GM19238 (cell line): ENCODE data around the gene DCTPP1.
A peak's percentile ranks its signal among the peaks of the same experiment; 100 is the strongest.

Experiments used
- DNase-seq: peaks from one replicate; pipeline ENCODE4 v3.0.0; 2011; ENCODE audit warnings: low spot score; ENCODE audit not compliant: insufficient read length

The DCTPP1 gene

GRCh38 chr16:30382111-30382881 lies 47.5 kb downstream of the DCTPP1 start, which contains the start of gene SEPTIN1:
SEPTIN1 (minus strand) TSS chr16:30382561; CDS start chr16:30382542, 19 bp downstream.
- DNase-seq: peak; percentile 75

GRCh38 chr16:30381291-30382041 lies 48.4 kb downstream of the DCTPP1 start:
- no peak for DNase-seq

- DNase-seq: no peak
Measured at GRCh38 chr16:30380803-30381208, 49.0 kb downstream of the DCTPP1 start.

- no peak for DNase-seq
Measured at GRCh38 chr16:30380072-30380802, 49.6 kb downstream of the DCTPP1 start.

GRCh38 chr16:30379158-30379783 lies 50.6 kb downstream of the DCTPP1 start:
- no peak for DNase-seq

GRCh38 chr16:30378236-30379157 lies 51.3 kb downstream of the DCTPP1 start:
- peak; percentile 95 for DNase-seq

GRCh38 chr16:30377812-30378235 lies 52.0 kb downstream of the DCTPP1 start:
- DNase-seq: peak; percentile 70

GRCh38 chr16:30377050-30377811 lies 52.6 kb downstream of the DCTPP1 start:
- no peak for DNase-seq

GRCh38 chr16:30376461-30376902 lies 53.3 kb downstream of the DCTPP1 start:
- no peak for DNase-seq

- no peak for DNase-seq
Measured at GRCh38 chr16:30375864-30376263, 54.0 kb downstream of the DCTPP1 start.

GRCh38 chr16:30374538-30374937 lies 55.3 kb downstream of the DCTPP1 start, which contains the start of gene MYL11:
MYL11 (plus strand) TSS chr16:30374802; CDS start chr16:30374858, 56 bp downstream.
- no peak for DNase-seq
